SK-N-SH (cell line): ENCODE results near the gene LAMA4. TPM values are rescaled to one million over a fixed set of nuclear protein-coding genes. Genes with fewer than 3 reads are reported as not detected.

ENCODE experiments used
- CTCF ChIA-PET: fragments of 300-600, 350-600 bp; formaldehyde crosslinking; extraction: SDS; loops from one replicate; lab custom pipeline; 2021; lab: Yijun Ruan, JAX
- POLR2A ChIA-PET: fragments of 350-600 bp; sonication (Branson Sonifier 250); formaldehyde crosslinking; extraction: SDS; loops from one replicate; lab custom pipeline; 2020; ENCODE audit warnings: antibody characterized with exemption, inconsistent platforms; lab: Yijun Ruan, JAX
- DNase-seq: peaks from one replicate; pipeline ENCODE4 v3.0.0; 2012
- H2AFZ ChIP-seq: fragments of 200-600 bp; sonication (generic); 2 replicates; pipeline ENCODE4 v1.8.1; 2016; ENCODE audit warnings: antibody characterized with exemption, mild to moderate bottlenecking, low read depth
- H3F3A ChIP-seq: fragments of 200-600 bp; sonication (generic); replicated peaks from 2 replicates; pipeline ENCODE3; 2016; ENCODE audit warnings: antibody characterized with exemption, mild to moderate bottlenecking; ENCODE audit not compliant: insufficient read depth
- H3K27ac ChIP-seq, 2 experiments: fragments of 200-500 bp in 1 of 2; fragments of 200-600 bp in 1 of 2; sonication (Bioruptor generic) in 1 of 2; sonication (generic), shearing (Covaris generic) in 1 of 2; 2 replicates each; pipeline versions ENCODE4 v1.5.1 to v1.6.1; 2014 to 2016; ENCODE audit warnings: low read depth in 2 of 2, inconsistent platforms in 1 of 2, low read length in 1 of 2, mild to moderate bottlenecking in 1 of 2, mixed read lengths in 1 of 2
- H3K27me3 ChIP-seq: fragments of 200-600 bp; sonication (generic), shearing (Covaris generic); 2 replicates; pipeline ENCODE4 v1.6.1; 2016; ENCODE audit warnings: mixed run types; ENCODE audit not compliant: insufficient read depth
- H3K36me3 ChIP-seq, 2 experiments: fragments of 200-500 bp in 1 of 2; fragments of 200-600 bp in 1 of 2; sonication (Bioruptor generic) in 1 of 2; sonication (generic) in 1 of 2; replicated peaks in 1 of 2; 2 replicates each; pipeline versions ENCODE3 to v1.5.1; 2014 to 2016; ENCODE audit warnings: low read length in 1 of 2, mild to moderate bottlenecking in 1 of 2; ENCODE audit not compliant: insufficient read depth in 2 of 2, control insufficient read depth in 1 of 2
- H3K4me1 ChIP-seq, 2 experiments: fragments of 200-500 bp in 1 of 2; fragments of 200-600 bp in 1 of 2; sonication (Bioruptor generic) in 1 of 2; sonication (generic), shearing (Covaris generic) in 1 of 2; 2 replicates each; pipeline versions ENCODE4 v1.5.1 to v1.6.1; 2014 to 2016; ENCODE audit warnings: low read depth in 1 of 2, low read length in 1 of 2, mixed run types in 1 of 2; ENCODE audit not compliant: insufficient read depth in 2 of 2, control insufficient read depth in 1 of 2
- H3K4me2 ChIP-seq: fragments of 200-600 bp; sonication (generic), shearing (Covaris generic); 2 replicates; pipeline ENCODE4 v1.6.1; 2017; ENCODE audit warnings: mixed run types
- H3K4me3 ChIP-seq, 2 experiments: fragments of 200-500 bp in 1 of 2; fragments of 200-600 bp in 1 of 2; sonication (Bioruptor generic) in 1 of 2; sonication (generic), shearing (Covaris generic) in 1 of 2; 2 replicates each; pipeline versions ENCODE4 v1.5.1 to v1.8.1; 2014 to 2016; ENCODE audit warnings: low read depth in 2 of 2, inconsistent platforms in 1 of 2, low read length in 1 of 2, mild to moderate bottlenecking in 1 of 2, mixed read lengths in 1 of 2, moderate library complexity in 1 of 2
- H3K79me2 ChIP-seq: fragments of 200-600 bp; sonication (generic); 2 replicates; pipeline ENCODE4 v1.8.1; 2017; ENCODE audit warnings: mild to moderate bottlenecking; ENCODE audit not compliant: insufficient read depth
- H3K9ac ChIP-seq: fragments of 200-600 bp; sonication (generic); 2 replicates; pipeline ENCODE4 v1.6.1; 2017; ENCODE audit warnings: mixed run types
- H3K9me2 ChIP-seq: fragments of 200-600 bp; sonication (generic); 2 replicates; pipeline ENCODE4 v1.6.1; 2017; ENCODE audit warnings: mixed run types
- H3K9me3 ChIP-seq: fragments of 200-600 bp; sonication (generic); 2 replicates; pipeline ENCODE4 v1.6.1; 2017; ENCODE audit warnings: mixed run types, mild to moderate bottlenecking, moderate library complexity
- H4K20me1 ChIP-seq: fragments of 200-600 bp; sonication (generic); 2 replicates; pipeline ENCODE4 v1.6.1; 2017; ENCODE audit warnings: mild to moderate bottlenecking, mixed run types; ENCODE audit not compliant: insufficient read depth
- CHD2 ChIP-seq: fragments of 150-350 bp; IDR thresholded peaks from 2 replicates; pipeline ENCODE4 v1.6.1; 2018; ENCODE audit warnings: low read length; ENCODE audit not compliant: partially characterized antibody
- EP300 ChIP-seq, 2 experiments: IDR thresholded peaks; 2 replicates each; pipeline versions ENCODE4 v1.4.0 to v1.6.1; 2012; ENCODE audit warnings: borderline replicate concordance in 1 of 2, low read depth in 1 of 2, low read length in 1 of 2
- EZH2phosphoT487 ChIP-seq: fragments of 200-600 bp; sonication (generic); IDR thresholded peaks from 2 replicates; pipeline ENCODE4 v1.6.1; 2017; ENCODE audit warnings: low read depth, mixed run types, mild to moderate bottlenecking, antibody characterized with exemption, moderate library complexity, borderline replicate concordance
- FOXJ3 ChIP-seq: sonication (generic); formaldehyde crosslinking; IDR thresholded peaks from 2 replicates; pipeline ENCODE4 v1.5.1; 2020; ENCODE audit warnings: mild to moderate bottlenecking, missing genetic modification reagents
- FOXM1 ChIP-seq: IDR thresholded peaks from 2 replicates; pipeline ENCODE4 v1.4.0; 2012; ENCODE audit warnings: low read depth, mild to moderate bottlenecking
- GATA2 ChIP-seq: sonication (generic); formaldehyde crosslinking; IDR thresholded peaks from 2 replicates; pipeline ENCODE4 v1.5.0; 2020; ENCODE audit warnings: mild to moderate bottlenecking, missing genetic modification reagents
- MEF2A ChIP-seq: IDR thresholded peaks from 2 replicates; pipeline ENCODE4 v1.4.0; 2012; ENCODE audit warnings: low read depth, borderline replicate concordance
- NFIC ChIP-seq: IDR thresholded peaks from 2 replicates; pipeline ENCODE4 v1.4.0; 2012; ENCODE audit warnings: borderline replicate concordance
- NRF1 ChIP-seq: IDR thresholded peaks from 2 replicates; pipeline ENCODE4 v1.6.1; 2012; ENCODE audit warnings: low read depth, mild to moderate bottlenecking, low read length
- PBX3 ChIP-seq: IDR thresholded peaks from 2 replicates; pipeline ENCODE4; 2012
- REST ChIP-seq: IDR thresholded peaks from 2 replicates; pipeline ENCODE4 v1.6.1; 2012; ENCODE audit warnings: mild to moderate bottlenecking, low read depth, low read length, moderate library complexity
- RFX5 ChIP-seq: IDR thresholded peaks from 2 replicates; pipeline ENCODE4 v1.6.1; 2012; ENCODE audit warnings: mild to moderate bottlenecking, improper control_type of control experiment, low read length
- TAF1 ChIP-seq: IDR thresholded peaks from 2 replicates; pipeline ENCODE4 v1.6.1; 2012; ENCODE audit warnings: low read depth, mild to moderate bottlenecking, low read length, moderate library complexity, borderline replicate concordance
- USF2 ChIP-seq: fragments of 150-350 bp; IDR thresholded peaks from 2 replicates; pipeline ENCODE4 v1.6.1; 2017; ENCODE audit warnings: antibody characterized with exemption, low read length, low read depth, borderline replicate concordance
- WGBS: methylation state at CpG from one replicate; pipeline ENCODE4 v1.1.6; 2017; ENCODE audit warnings: low lambda C conversion rate; 5-methylcytosine and 5-hydroxymethylcytosine counted together
- polyA plus RNA-seq, 3 experiments: library from polyadenylated mRNA; depleted of rRNA; stranded (reverse); fragments of >200 nt; gene quantifications; 2 replicates each; pipeline ENCODE4 v1.2.3, GENCODE V29; 2012

LAMA4 gene
- polyA plus RNA-seq, 1 of the 3 experiments (the other 2 are of a cell fraction) = 9.4 TPM

GRCh38 chr6:112193117-112193516 lies 61.2 kb downstream of the LAMA4 start:
- CTCF ChIA-PET = interaction anchor here (0.9 to 12.9 kb wide), 4 partner anchors 10 to 44 kb away, joined by 3 to 92 read pairs (median 4); no protein-coding TSS in a partner anchor
- Histone ChIP-seq H3K79me2 (no peaks in the 10 kb centered on the region), H4K20me1 (no peaks in the 10 kb centered on the region), H2AFZ (no peak overlapping the region), H3K4me2 (no peak overlapping the region), H3K36me3 (peaks cover 0 to 3% of the 10 kb centered on the region in 2 experiments), H3K27ac (no peak overlapping the region)
- TF ChIP-seq FOXJ3 (CRISPR knock-in tag) = no peak
- TF ChIP-seq FOXM1 = no peak
- no peak for TF ChIP-seq EP300 (IDR thresholded peaks at IDR 0.05; ENCODE audit: borderline replicate concordance in 1 of 2, low read depth in 1 of 2, low read length in 1 of 2)
- TF ChIP-seq NFIC = no peak
- TF ChIP-seq, all 33 proteins: peak for 0
- H3K9me3 ChIP-seq = no peaks in the 10 kb centered on the region
- peaks cover 0 to 28% of the 10 kb centered on the region in 2 experiments; a peak in 2 of 4 replicates for H3K4me1 ChIP-seq
- no peak overlapping the region for H3K9ac ChIP-seq
- no peaks in the 10 kb centered on the region for H3K9me2 ChIP-seq
- POLR2A ChIA-PET = no interaction called here
- DNase-seq = no peak
- no peak overlapping the region for H3K4me3 ChIP-seq
- H3F3A ChIP-seq = no peaks in the 10 kb centered on the region
- H3K27me3 ChIP-seq = no peaks in the 10 kb centered on the region

- 96% methylated on average over 7 of the region's 7 CpGs for WGBS
- Histone ChIP-seq H3K9ac (no peak overlapping the region), H3K9me2 (no peaks in the 10 kb centered on the region), H3K4me3 (no peak overlapping the region)
- TF ChIP-seq RFX5 (no peak), REST (no peak), GATA2 (CRISPR knock-in tag) (no peak), FOXJ3 (CRISPR knock-in tag) (no peak), CHD2 (no peak), USF2 (no peak), EZH2phosphoT487 (no peak), PBX3 (no peak), MEF2A (no peak), NFIC (no peak), TAF1 (no peak), NRF1 (no peak)
- TF ChIP-seq, all 33 proteins: peak for 0
- H4K20me1 ChIP-seq = no peaks in the 10 kb centered on the region
- no peaks in the 10 kb centered on the region for H3K9me3 ChIP-seq
- H3K4me1 ChIP-seq = peaks cover 0 to 22% of the 10 kb centered on the region in 2 experiments; a peak in 2 of 4 replicates
- ChIA-PET POLR2A (no interaction called here), CTCF (interaction anchor here (1.0 to 12.9 kb wide), 2 partner anchors 12 to 120 kb away, joined by 3 to 92 read pairs; no protein-coding TSS in a partner anchor)
- H3K27ac ChIP-seq = no peak overlapping the region
- no peak for DNase-seq
- H3K36me3 ChIP-seq = peaks cover 0 to 10% of the 10 kb centered on the region in 2 experiments
- H3K4me2 ChIP-seq = no peak overlapping the region
- no peak overlapping the region for H2AFZ ChIP-seq
- H3K27me3 ChIP-seq = no peaks in the 10 kb centered on the region
- no peaks in the 10 kb centered on the region for H3F3A ChIP-seq
- H3K79me2 ChIP-seq = no peaks in the 10 kb centered on the region
Observed at GRCh38 chr6:112191509-112192020, 62.8 kb downstream of the LAMA4 start.
